SK-N-MC (cell line): Measurements from ENCODE around the gene PSMD14.

Source experiments
- EZH2 ChIP-seq: fragments of 200-600 bp; sonication (generic); IDR thresholded peaks from one replicate; pipeline ENCODE4 v1.6.1; 2017; ENCODE audit warnings: antibody characterized with exemption
- POLR2AphosphoS5 ChIP-seq: IDR thresholded peaks from 2 replicates; pipeline ENCODE4 v1.6.1; 2012; ENCODE audit warnings: mild to moderate bottlenecking, low read depth, low read length, borderline replicate concordance

GRCh38 chr2:161423421-161424393 is 115.5 kb downstream of the PSMD14 start:
- TF ChIP-seq POLR2AphosphoS5: no peak
- no peak for TF ChIP-seq EZH2
